LHCN-M2 (cell line): ENCODE results near the gene PZP. TPM values are rescaled to one million over a fixed set of nuclear protein-coding genes. Genes with fewer than 3 reads are reported as not detected.
"Not testable (repeated sequence)": the region's sequence is repeated elsewhere in the genome, so short reads cannot be mapped to it uniquely, and the experiment has no call there.

Experiments
- DNase-seq: peaks from one replicate; pipeline ENCODE4 v3.0.0-alpha.2; 2012; ENCODE audit warnings: low read depth
- polyA plus RNA-seq: library from polyadenylated mRNA; unstranded; fragments of >200 nt; gene quantifications from one replicate; pipeline ENCODE4 v1.2.1, GENCODE V29; 2012; ENCODE audit warnings: missing spikeins
- total RNA-seq: library from RNA; depleted of rRNA; stranded (reverse); fragments of >200 nt; gene quantifications from 2 replicates; pipeline ENCODE4 v1.2.3, GENCODE V29; 2014; rRNA removed

The PZP gene
- not detected in 2 replicates for total RNA-seq
- not detected for polyA plus RNA-seq

GRCh38 chr12:9208229-9208628, at the start of gene PZP:
Gene PZP (minus strand): TSS chr12:9208395. CDS start chr12:9208341, 54 bp downstream.
- no peak for DNase-seq

- no peak for DNase-seq
Measured at GRCh38 chr12:9256758-9257405, 48.7 kb upstream of the PZP start.

DNA sequence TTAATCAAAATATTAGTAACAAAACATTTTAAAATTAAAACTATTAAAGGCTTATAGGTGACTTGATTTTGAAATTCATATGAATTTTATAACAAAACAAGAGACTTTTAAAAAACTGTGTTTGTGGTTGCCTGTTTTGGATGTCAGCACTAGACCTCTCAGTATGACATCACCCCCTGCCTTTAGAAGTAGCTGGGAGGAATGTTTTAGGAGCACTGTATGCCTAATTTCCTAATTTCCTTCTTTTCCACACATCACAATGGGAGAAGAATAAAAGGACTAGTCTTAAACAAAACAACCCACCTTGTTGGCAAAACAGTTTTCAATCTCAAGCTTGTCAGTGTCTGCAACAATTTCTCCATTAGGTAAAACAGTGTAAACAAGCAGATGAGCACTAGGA, 48.1 kb upstream of the PZP start:
- no peak for DNase-seq

DNA sequence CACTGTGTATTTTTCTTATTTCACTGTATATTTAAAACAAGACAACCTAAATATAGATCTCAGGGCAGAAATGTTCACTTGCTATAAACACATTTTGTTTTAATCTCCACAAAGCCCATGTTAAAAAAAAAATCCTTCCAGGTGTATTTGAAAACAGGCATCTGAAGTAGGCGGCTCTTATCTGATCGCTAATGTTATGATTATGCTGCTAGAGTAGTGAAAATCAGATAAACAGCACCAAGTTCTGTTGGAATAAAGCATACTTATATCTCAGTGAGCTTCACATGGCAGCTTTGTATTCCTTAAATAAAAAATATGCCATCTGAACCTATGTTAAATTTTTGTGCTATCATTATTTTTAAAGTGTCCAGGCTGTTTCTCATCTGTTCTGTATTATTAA, 47.6 kb upstream of the PZP start:
- DNase-seq: no peak

GRCh38 chr12:9253464-9253863, 45.3 kb upstream of the PZP start:
- no peak for DNase-seq

DNA sequence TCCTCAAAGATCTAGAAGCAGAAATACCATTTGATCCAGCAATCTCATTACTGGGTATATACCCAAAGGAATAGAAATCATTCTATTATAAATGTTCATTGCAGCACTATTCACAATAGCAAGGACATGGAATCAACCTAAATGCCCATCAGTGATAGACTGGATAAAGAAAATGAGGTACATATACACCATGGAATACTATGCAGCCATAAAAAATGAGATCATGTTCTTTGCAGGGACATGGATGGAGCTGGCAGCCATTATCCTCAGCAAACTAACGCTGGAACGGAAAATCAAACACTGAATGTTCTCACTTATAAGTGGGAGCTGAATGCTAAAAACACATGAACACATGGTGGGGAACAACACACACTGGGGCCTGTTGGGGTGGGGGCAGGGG, 44.6 kb upstream of the PZP start:
- not testable (repeated sequence) for DNase-seq

DNA sequence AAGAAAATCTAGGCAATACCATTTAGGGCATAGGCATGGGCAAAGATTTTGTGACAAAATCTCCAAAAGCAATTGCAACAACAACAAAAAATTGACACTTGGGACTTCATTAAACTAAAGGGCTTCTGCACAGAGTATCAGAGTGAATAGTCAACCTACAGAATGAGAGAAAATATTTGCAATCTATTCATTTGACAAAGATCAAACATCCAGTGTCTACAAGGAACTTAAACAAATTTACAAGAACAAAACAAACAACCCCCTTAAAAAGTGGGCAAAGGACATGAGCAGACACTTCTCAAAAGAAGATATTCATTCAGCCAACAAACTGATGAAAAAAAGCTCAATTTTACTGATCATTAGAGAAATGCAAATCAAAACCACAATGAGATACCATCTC, 44.1 kb upstream of the PZP start:
- no peak for DNase-seq

DNA sequence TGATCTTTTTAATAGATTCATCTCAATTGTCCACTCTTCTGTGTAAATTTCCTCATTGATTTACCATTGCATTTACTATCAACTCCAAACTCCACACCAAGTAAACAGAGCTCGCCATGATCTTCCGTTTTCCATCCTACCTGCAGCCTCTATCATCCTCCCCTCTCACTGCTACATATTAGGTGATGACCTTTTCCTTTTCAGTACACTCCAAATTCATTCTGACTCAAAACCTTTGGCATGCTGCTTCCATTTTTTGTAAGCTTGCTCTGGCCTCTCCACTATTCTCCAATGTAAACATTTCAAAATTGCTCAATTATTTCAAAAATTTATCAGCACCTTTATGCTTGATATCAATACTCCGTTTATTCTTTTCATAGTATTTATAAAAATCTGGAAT, 40.2 kb upstream of the PZP start:
- DNase-seq: no peak

GRCh38 chr12:9244894-9245293, 36.7 kb upstream of the PZP start:
- peak; percentile 1 for DNase-seq

GRCh38 chr12:9243999-9244649, 35.9 kb upstream of the PZP start:
- no peak for DNase-seq

DNA sequence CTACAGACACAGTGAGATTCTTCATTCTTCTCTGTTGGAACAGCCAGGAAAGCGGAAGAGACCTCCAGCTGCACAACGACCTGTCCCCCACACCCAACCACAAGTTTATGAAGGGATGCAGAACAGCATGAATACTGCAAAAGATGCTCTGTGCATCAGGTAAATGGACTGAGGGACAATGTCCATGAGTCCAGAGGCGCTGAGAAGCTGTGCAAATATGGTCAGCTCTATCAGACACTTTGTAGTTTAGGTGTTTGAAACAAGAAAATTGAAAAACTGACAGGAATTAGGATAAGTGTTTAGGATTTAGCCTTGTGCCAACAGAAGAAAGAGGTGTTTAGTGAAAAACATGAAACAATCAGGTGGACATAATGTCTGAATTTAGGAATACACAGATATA, 33.1 kb upstream of the PZP start:
- no peak for DNase-seq

- DNase-seq: no peak
Measured at GRCh38 chr12:9240776-9241175, 32.6 kb upstream of the PZP start.

DNA sequence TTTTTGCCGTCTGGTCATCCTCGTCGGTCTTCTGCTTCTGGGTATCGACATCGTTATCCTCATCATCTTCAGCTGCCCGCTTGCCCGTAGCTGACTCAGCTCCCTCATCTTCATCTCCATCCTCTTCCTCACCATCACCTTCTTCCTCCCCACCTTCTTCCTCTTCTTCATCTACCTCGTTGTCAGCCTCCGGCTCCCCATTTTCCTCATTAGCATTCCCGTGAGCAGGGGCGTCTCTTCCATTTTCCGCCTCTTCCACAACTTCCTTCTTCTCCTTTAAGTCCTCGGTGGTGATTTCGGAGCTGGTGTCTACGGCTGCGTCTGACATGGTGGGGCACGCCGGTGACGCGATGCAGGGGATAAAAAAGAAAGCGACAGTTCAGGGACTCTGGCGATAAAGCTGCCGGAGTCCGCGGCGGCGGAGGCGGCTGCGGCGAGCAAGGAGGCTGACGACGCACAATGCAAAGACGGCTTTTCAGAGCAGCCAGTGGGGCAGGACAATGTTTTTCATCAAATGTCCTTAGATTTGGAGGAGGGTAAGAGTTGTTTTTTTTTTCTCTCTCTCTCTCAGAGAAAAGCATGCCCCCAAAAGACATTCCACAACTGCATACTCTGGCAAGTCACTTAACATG, 31.9 kb upstream of the PZP start:
- DNase-seq: not testable (repeated sequence)

- no peak for DNase-seq
Measured at GRCh38 chr12:9237286-9237685, 29.1 kb upstream of the PZP start.

GRCh38 chr12:9235519-9235918, 27.3 kb upstream of the PZP start:
- no peak for DNase-seq

GRCh38 chr12:9227950-9228349, 19.8 kb upstream of the PZP start:
- DNase-seq: no peak

- no peak for DNase-seq
Measured at GRCh38 chr12:9223830-9224229, 15.6 kb upstream of the PZP start.

DNA sequence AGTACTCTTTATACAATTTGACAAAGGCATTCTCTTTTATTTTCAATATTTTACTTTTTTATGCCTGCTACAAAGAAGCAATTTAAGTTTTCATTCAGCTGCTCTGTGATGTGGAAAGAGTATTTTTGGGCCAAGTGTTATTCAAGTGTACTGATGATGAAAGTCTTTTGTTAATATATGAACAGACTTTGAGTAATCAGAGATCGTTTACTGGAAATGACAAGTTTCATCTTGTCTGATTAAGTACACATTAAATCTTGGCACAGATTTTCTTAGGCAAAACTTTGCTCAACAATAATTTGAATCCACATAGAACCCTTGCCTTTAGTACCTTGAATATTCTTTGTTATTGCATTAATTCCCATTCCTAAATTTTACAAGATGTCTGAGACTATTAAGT, 13.3 kb upstream of the PZP start:
- peak; percentile 0 for DNase-seq

DNA sequence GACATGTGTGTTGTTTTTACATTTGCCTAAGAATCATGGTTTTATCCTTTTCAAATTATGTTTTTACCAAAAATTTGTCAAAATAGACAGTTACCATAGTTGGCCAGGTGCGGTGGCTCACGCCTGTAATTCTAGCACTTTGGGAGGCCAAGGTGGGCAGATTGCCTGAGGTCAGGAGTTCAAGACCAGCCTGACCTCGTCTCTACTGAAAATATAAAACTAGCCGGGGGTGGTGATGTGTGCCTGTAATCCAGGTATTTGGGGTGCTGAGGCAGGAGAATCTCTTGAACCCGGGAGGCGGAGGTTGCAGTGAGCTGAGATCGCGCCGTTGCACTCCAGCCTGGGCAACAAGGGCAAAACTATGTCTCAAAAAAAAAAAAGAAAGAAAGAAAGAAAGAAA, 12.8 kb upstream of the PZP start:
- not testable (repeated sequence) for DNase-seq

DNA sequence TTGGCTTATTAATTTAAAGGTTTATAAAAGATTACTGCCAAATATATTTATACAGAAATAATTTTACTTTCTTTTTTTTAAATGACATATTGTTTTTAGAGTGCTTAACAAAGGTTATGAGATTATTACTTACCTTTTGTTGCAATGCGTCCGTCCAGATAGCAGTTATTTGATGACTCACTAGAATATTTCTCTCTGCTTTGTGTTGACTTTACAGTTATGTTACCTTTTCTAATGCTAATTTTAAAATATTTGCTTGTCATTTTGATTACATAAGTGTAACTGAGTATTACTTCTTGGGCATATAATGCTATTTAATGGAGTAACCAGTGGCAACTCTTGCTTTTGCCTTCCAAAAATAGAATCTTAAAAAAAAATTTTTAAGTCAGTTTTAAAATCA, 6.3 kb upstream of the PZP start:
- DNase-seq: no peak

DNA sequence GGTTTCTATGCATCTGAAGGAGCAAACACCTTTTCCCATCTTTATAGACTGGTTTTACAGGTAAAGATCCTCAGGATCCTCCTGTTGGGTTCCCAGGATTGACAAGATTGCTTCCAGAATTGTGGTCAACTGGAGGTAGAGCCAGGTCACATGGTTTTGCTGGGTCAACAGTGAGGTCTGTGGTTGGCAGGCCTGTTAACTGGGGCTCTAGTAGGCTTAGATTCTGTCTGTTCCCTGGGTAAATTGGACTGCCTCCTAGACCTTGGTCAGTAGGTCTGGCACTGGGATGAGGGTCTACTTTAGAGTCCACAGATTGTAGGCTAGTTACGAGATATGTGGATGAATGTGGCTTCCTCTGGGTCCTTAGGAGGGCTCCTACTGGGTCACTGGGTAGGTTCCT, 3.5 kb upstream of the PZP start:
- no peak for DNase-seq

DNA sequence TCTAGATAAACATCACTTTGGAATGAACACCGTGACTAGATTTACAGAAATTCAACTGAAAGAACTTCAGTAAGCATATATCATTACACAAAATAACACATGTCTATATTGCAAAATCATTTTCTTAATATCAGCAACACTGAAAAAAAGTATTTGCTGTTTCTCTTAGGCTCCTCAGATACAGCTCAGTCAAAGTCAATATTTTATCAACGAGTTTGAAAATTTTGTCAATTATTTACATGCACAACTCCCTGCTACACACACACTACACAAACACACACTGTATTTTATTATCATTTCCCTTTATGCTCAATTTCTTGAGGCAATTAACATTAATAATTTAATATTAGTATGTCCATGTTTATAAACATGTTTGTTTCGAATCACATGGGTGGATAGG, 3.8 kb downstream of the PZP start:
- DNase-seq: no peak

- no peak for DNase-seq
Measured at GRCh38 chr12:9198012-9198411, 10.2 kb downstream of the PZP start.
